GM18907 (cell line): ENCODE results near the gene PPTC7.
"Not testable (repeated sequence)": the region's sequence is repeated elsewhere in the genome, so short reads cannot be mapped to it uniquely, and the experiment has no call there.

Experiments
- ATAC-seq: cut with Tn5 transposase; IDR thresholded peaks from one replicate; pipeline ENCODE4 v1.9.1; 2021; ENCODE audit warnings: mild to moderate bottlenecking, moderate library complexity; ENCODE audit not compliant: unreplicated experiment

PPTC7 gene

DNA sequence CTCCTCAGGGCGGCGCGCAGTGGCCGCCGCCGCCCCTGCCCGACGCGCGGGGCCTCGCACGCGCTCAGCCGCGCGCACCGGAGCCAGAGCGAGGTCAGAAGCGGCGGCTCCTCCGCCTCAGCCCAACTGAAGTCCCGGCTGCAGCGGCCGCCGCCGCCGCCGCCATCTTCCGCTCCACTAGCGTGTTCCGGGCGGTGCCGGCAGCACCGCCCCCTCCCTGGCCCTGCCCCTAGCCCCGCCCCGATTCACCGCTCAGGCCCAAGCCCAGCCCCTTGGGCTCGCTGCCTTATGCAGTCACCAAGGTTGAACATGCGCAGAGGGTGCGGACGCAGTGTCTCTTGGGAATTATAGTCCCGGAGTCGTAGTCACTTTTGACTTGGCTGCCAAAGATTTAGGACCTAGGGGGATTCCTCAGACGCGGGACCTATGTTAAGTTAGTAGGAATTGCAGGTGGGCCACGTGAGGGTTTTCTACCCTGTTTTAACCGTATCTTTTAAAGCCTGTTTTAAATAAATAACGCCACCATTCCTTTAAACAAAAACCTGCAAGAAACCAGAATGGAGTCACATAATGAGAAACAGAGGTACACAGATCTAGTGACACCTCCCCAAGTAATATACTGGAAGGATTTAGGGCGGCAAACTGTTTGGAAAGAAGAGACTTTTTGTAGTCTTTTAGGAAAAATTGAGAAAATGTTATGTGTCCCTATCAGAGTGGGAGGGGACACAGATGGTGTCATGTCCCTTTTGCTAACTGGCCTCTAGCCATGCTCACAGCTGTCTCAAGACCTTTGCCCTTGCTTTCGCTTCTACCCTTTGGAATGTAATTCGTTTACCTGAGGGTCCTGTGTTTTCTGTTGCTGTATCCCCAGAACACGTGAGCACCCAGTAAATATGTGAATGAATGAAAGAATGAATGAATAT, at the start of gene PPTC7:
Gene PPTC7 (minus strand): TSS at position 182 of the 923 bp plus-strand sequence. CDS start 287 bp downstream, outside the sequence.
- ATAC-seq, result peak; percentile 77

- ATAC-seq, result no peak
Observed at GRCh38 chr12:110627500-110628195, 44.5 kb upstream of the PPTC7 start.

- no peak for ATAC-seq
Observed at GRCh38 chr12:110622582-110622981, 39.5 kb upstream of the PPTC7 start.

DNA sequence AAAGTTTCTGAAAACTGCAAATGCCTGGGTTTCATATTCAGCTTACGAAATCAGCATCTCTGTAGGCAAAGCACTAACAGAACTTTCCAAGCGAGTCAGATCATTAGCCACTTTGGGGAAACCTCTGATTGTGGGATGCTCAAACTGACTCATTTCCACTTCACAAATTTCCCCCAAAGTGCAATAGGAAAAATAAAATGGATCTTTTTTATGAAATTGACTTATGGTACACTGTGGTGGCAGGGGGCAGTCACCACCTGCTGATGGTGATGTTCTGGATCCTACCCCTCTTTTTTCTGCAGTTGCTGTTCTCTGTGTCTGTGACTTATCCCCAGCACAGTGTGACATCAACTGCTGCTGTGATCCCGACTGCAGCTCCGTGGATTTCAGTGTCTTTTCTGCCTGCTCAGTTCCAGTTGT, 36.4 kb upstream of the PPTC7 start:
- no peak for ATAC-seq

GRCh38 chr12:110616471-110617115, 33.5 kb upstream of the PPTC7 start:
- no peak for ATAC-seq

DNA sequence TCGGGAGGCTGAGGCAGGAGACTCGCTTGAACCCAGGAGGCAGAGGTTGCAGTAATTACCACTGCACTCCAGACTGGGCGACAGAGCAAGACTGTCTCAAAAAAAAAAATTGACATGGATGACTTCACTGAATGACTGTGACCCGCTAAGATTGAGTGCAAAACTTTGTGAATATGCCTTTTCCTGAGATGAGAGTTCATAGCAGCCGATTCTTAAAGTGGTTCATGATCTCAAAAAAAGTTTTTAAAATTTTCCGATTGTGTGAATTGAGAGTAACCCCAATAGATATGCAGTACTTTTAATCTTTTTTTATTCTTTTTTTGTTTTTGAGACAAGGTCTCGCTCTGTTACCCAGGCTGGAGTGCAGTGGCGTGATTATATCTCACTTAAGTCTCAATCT, 32.1 kb upstream of the PPTC7 start:
- no peak for ATAC-seq

- peak; percentile 95 for ATAC-seq
Observed at GRCh38 chr12:110613771-110614684, 30.9 kb upstream of the PPTC7 start, which contains the start of gene TCTN1. TCTN1 (plus strand) TSS chr12:110614129; CDS start chr12:110614183, 54 bp downstream.

DNA sequence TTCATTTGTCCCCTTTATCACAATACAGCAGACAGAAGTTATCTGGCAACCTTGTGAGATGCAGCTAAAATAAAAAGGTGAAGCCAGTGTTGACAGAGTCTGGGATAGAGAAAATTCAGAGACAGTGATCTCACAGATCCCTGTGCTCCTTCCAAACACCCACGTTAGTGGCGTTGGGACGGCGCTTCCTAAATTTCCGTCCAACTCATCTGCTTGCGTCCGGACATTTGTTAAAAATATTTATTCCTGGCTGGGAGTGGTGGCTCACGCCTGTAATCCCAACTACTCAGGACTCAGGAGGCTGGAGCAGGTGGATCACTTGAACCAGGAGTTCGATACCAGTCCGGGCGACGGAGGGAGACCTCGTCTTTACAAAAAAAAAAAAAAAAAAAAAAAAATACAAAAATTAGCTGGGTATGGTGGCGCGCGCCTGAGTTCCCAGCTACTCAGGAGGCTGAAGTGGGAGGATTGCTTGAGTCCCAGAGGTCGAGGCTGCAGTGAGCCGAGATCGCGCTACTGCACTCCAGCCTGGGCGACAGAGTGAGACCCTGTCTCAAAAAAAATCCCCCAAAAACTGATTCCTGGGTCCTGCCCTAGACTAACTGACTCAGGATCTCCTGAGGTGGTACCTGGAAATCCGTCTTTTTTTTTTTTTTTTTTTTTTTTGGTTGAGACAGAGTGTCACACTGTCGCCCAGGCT, 30.1 kb upstream of the PPTC7 start:
- no peak for ATAC-seq

DNA sequence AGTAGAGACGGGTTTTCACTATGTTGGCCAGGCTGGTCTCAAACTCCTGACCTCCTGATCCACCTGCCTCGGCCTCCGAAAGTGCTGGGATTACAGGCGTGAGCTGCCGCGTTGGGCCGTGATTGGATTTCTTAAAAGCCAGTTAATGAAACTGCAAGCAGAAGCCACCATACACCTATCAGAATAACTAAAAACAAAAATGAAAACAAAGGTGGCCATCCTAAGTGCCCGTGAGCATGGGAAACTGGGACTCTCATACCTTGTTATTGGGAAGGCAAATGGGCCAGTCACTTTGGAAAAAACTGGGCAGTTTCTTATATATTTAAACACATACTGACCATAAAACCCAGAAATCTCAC, 23.1 kb upstream of the PPTC7 start:
- ATAC-seq, result no peak

DNA sequence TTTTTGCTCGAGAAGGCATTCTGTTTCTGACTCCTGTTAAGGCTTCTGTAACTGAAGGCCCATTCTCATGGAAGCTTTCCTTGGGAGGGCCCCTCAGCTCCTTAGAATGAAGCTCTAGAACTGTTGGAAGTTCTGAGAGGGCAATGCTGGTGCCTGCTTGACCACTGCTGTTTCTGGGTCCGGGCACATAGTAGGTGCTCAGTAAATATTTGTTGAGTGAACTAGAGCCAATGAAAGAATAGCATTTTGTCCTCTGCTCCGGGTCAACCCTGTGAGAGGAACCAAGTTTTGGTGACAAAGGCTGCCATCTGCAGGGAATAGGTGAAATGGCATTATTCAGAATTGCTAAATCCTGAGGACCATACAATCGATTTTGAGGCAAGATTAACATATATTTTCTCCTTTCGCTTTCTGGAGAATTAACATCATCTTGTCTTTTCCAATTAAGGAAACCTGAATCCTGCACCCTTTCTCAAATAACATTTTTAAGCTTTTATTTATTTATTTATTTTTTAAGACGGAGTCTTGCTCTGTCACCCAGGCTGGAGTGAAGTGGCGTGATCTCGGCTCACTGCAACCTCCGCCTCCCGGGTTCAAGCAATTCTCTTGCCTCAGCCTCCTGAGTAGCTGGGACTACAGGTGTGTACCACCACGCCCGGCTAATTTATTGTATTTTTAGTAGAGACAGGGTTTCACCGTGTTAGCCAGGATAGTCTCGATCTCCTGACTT, 19.1 kb upstream of the PPTC7 start:
- ATAC-seq, result peak; percentile 38

- no peak for ATAC-seq
Observed at GRCh38 chr12:110600254-110600653, 17.1 kb upstream of the PPTC7 start.

DNA sequence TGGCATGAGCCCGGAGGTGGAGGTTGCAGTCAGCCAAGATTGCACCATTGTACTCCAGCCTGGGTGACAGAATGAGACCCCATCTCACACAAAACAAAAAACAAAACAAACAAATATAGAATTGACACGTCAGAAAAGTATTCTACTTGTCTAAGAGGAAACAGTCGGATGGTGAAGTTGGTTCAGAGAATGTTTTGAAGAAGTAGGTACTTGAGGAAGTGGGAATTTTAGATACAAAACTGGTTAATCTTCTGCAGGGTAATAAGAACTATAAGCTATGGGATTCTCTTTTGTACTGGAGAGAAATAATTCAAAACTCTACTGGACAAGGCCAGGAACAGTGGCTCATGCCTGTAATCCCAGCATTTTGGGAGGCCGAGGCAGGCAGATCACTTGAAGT, 16.2 kb upstream of the PPTC7 start:
- ATAC-seq, result no peak

DNA sequence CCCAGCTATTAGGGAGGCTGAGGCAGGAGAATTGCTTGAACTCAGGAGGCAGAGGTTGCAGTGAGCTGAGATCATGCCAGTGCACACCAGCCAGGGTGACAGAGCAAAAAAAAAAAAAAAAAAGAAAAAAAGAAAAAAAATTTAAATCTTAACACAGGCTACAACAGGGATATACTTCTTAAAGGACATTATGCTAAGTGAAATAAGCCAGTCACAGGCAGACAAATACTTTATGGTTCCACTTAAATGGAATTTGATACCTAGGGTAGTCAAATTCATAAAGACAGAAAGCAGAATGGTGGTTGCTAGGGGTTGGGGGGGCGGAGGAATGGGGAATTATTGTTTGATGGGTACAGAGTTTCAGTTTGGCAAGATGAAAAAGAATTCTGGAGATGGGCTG, 14.8 kb upstream of the PPTC7 start:
- ATAC-seq, result no peak

DNA sequence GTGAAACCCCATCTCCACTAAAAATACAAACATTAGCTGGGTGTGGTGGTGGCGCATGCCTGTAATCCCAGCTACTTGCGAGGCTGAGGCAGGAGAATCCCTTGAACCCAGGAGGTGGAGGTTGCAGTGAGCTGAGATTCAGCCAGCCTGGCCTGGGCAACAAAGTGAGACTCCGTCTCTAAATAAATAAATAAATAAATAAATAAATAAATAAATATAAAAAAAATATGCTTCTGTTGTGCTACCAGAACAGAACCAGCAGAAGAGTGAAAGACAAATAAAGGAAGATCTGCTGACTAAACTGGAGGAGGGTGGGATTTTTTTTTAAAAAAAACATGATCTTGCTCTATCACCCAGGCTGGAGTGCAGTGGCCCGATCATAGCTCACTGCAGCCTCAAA, 9.8 kb upstream of the PPTC7 start:
- not testable (repeated sequence) for ATAC-seq

DNA sequence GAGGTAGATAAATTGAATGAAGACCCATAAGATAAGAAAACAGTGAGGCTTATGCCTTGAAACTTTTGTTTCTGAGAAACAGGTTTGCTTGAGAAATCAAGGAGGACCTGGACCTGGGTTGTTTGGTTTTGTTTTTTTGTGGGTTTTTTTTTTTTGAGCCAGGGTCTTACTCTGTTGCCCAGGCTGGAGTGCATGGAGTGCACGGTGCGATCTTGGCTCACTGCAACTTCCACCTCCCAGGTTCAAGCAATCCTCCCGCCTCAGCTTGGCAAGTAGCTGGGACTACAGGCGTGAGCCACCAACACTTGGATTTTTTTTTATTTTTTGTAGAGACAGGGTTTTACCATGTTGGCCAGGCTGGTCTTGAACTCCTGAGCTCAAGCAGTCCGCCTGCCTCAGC, 9.0 kb upstream of the PPTC7 start:
- no peak for ATAC-seq

DNA sequence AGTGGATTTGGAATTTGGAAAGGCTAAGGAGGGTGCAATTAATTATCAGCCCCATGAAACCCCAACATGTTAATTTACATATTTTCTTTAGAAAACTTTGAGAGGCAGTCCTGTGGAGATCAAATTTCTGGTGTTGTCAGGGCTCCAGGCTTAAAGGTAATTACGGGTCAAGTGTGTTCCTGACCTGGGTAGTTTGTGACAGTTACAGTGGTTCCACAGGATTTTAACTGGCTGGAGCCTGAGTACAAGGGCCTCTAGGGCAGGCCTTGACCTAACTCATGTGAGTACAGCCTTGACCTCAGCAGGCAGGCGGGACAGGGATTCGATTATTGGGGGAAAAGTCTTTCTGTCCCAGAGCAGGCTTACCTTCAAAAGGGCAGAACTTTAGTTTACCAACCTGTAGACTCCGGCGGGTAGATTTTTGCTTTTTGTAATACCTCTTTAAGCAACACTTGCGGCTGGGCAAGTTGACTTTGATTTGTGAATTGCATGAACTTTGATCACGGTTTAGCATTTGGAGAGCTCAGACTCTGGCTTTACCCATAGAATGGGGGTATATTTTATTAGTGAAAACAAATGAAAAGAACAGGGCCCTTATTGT, 8.4 kb upstream of the PPTC7 start:
- no peak for ATAC-seq

- ATAC-seq, result peak; percentile 66
Observed at GRCh38 chr12:110590806-110591326, 7.7 kb upstream of the PPTC7 start.

GRCh38 chr12:110590059-110590458, 6.9 kb upstream of the PPTC7 start:
- no peak for ATAC-seq

GRCh38 chr12:110587102-110587501, 4.0 kb upstream of the PPTC7 start:
- not testable (repeated sequence) for ATAC-seq
